ENCODE measurements around the gene RAB17.

RAB17 gene

GRCh38 chr2:237590272-237591140 lies at the start of gene RAB17:
Gene RAB17, minus strand, starts transcription at chr2:237590734. Its CDS starts 4,580 bp downstream, at chr2:237586154.
- DNase-seq, result no peak

- DNase-seq, result no peak
These were observed 49.3 kb upstream of the RAB17 start for GRCh38 chr2:237639836-237640220.

GRCh38 chr2:237639052-237639835 lies 48.7 kb upstream of the RAB17 start:
- DNase-seq, result no peak

- DNase-seq, result no peak
These were observed 47.6 kb upstream of the RAB17 start for GRCh38 chr2:237638176-237638575.

GRCh38 chr2:237637429-237638135 lies 47.0 kb upstream of the RAB17 start:
- no peak for DNase-seq

GRCh38 chr2:237636578-237636977 lies 46.0 kb upstream of the RAB17 start:
- no peak for DNase-seq

GRCh38 chr2:237633061-237633561 lies 42.6 kb upstream of the RAB17 start:
- DNase-seq, result no peak

GRCh38 chr2:237631801-237632585 lies 41.5 kb upstream of the RAB17 start:
- no peak for DNase-seq

- DNase-seq, result no peak
These were observed 40.7 kb upstream of the RAB17 start for GRCh38 chr2:237631007-237631785.

GRCh38 chr2:237630216-237631000 lies 39.9 kb upstream of the RAB17 start:
- DNase-seq, result no peak

GRCh38 chr2:237629739-237630138 lies 39.2 kb upstream of the RAB17 start:
- no peak for DNase-seq

GRCh38 chr2:237629188-237629534 lies 38.6 kb upstream of the RAB17 start:
- DNase-seq, result no peak

- no peak for DNase-seq
These were observed 38.0 kb upstream of the RAB17 start for GRCh38 chr2:237628247-237629187.

- peak; percentile 28 for DNase-seq
These were observed 37.1 kb upstream of the RAB17 start, which contains the start of gene LRRFIP1 for GRCh38 chr2:237627441-237628246. Gene LRRFIP1, plus strand, starts transcription at chr2:237627587. Its CDS starts 58 bp downstream, at chr2:237627645.

GRCh38 chr2:237626813-237627440 lies 36.4 kb upstream of the RAB17 start:
- no peak for DNase-seq

GRCh38 chr2:237625777-237626176 lies 35.2 kb upstream of the RAB17 start:
- DNase-seq, result no peak

- DNase-seq, result no peak
These were observed 34.7 kb upstream of the RAB17 start for GRCh38 chr2:237625216-237625705.

- no peak for DNase-seq
These were observed 34.0 kb upstream of the RAB17 start for GRCh38 chr2:237624565-237624964.

All from CD4-positive, alpha-beta T cell treated with Interleukin-6 for 4 hours (primary cell).